Kidney epithelial cell (primary cell): Measurements from ENCODE around the gene PACSIN1. TPM values are rescaled to one million over a fixed set of nuclear protein-coding genes. Genes with fewer than 3 reads are reported as not detected.
A peak's percentile ranks its signal among the peaks of the same experiment; 100 is the strongest.

Experiments
- DNase-seq: peaks from one replicate; pipeline ENCODE4 v3.0.0-alpha.2; 2010; ENCODE audit warnings: low read depth
- H3K27me3 ChIP-seq: 2 replicates; pipeline ENCODE4 v1.6.0; 2011; ENCODE audit warnings: low read length; ENCODE audit not compliant: control insufficient read depth, insufficient read depth
- H3K36me3 ChIP-seq: 2 replicates; pipeline ENCODE4 v1.5.1; 2011; ENCODE audit warnings: low read length; ENCODE audit not compliant: control insufficient read depth, insufficient read depth
- H3K4me3 ChIP-seq: 2 replicates; pipeline ENCODE4 v1.5.1; 2011; ENCODE audit warnings: low read depth, mild to moderate bottlenecking, control low read depth, low read length
- CTCF ChIP-seq: IDR thresholded peaks from 2 replicates; pipeline ENCODE4 v1.5.1; 2011; ENCODE audit warnings: mild to moderate bottlenecking, moderate library complexity, low read length, control low read depth, inconsistent platforms; ENCODE audit not compliant: insufficient read depth, poor library complexity, severe bottlenecking
- total RNA-seq: library from RNA; depleted of rRNA; stranded (reverse); fragments of >200 nt; gene quantifications from 2 replicates; pipeline ENCODE4 v1.2.3, GENCODE V29; 2015

Gene PACSIN1
- total RNA-seq, 1 donor from 2014 or later, result 0.04 TPM

- TF ChIP-seq CTCF, result no peak
- no peak for DNase-seq
- Histone ChIP-seq H3K27me3 (peaks cover 20% of the 10 kb centered on the region), H3K4me3 (peak overlapping the region; percentile 30), H3K36me3 (no peaks in the 10 kb centered on the region)
Observed at GRCh38 chr6:34466242-34467185, 638 bp downstream of the PACSIN1 start.

- H3K4me3 ChIP-seq, result no peak overlapping the region
- no peak for TF ChIP-seq CTCF
- no peaks in the 10 kb centered on the region for H3K36me3 ChIP-seq
- H3K27me3 ChIP-seq, result peaks cover 20% of the 10 kb centered on the region
- no peak for DNase-seq
Observed at GRCh38 chr6:34468378-34468892, 2.6 kb downstream of the PACSIN1 start.

- TF ChIP-seq CTCF, result no peak
- no peak for DNase-seq
- peaks cover 16% of the 10 kb centered on the region for H3K27me3 ChIP-seq
- H3K4me3 ChIP-seq, result no peak overlapping the region
- H3K36me3 ChIP-seq, result no peaks in the 10 kb centered on the region
Observed at GRCh38 chr6:34469499-34469898, 3.6 kb downstream of the PACSIN1 start.

- no peak for DNase-seq
Observed at GRCh38 chr6:34472425-34472824, 6.5 kb downstream of the PACSIN1 start.

GRCh38 chr6:34473967-34474366 is 8.1 kb downstream of the PACSIN1 start:
- DNase-seq, result no peak
- Histone ChIP-seq H3K27me3 (no peaks in the 10 kb centered on the region), H3K36me3 (no peaks in the 10 kb centered on the region), H3K4me3 (no peak overlapping the region)
- no peak for TF ChIP-seq CTCF

More at GRCh38 chr6:34472425-34472824, 6.5 kb downstream of the PACSIN1 start:
- Histone ChIP-seq H3K36me3 (no peaks in the 10 kb centered on the region), H3K4me3 (no peak overlapping the region), H3K27me3 (no peaks in the 10 kb centered on the region)
- TF ChIP-seq CTCF, result no peak
